Gastrocnemius medialis (tissue), 4 donors: Measurements from ENCODE around the gene ALK.

ENCODE experiments used
- POLR2A ChIP-seq, 2 donors: fragments of 450-650 bp; IDR thresholded peaks; one replicate each; pipeline ENCODE4 v1.6.1; 2017; ENCODE audit warnings: antibody characterized with exemption in 2 of 2, mild to moderate bottlenecking in 2 of 2, moderate library complexity in 2 of 2
- TF ChIP-seq, protein P1 (sequence below), 5 experiments: fragments of 450-650 bp in 3 of 5; fragments of 200-600 bp in 2 of 5; sonication (generic) in 2 of 5; IDR thresholded peaks in 4 of 5; conservative IDR thresholded peaks in 1 of 5; 1 replicate in 4 of 5; 2 replicates in 1 of 5; pipeline ENCODE4 v1.5.1; 2016 to 2019; ENCODE audit warnings: antibody characterized with exemption in 5 of 5, mild to moderate bottlenecking in 3 of 5, moderate library complexity in 3 of 5

DNA sequence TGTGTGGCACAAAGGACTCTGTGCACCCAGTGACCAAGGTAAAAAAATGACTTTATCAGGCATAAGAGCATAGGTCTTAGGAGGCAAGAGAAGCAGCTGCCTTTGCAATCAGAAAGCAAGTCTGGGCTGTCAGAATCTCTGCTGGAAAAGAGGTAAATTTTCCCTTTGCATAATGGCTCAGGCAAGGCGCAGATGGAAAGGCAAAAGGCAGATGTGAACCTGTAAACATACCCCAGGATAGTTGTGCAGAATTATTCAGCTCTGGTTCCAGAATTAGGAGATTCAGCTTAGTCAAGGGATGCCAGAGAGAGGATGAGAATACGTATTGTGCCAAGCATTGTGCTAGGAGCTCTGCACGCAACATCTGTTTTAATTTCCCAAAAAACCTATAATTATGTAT, 547.5 kb downstream of the ALK start:
- TF ChIP-seq POLR2A (IDR thresholded peaks at IDR 0.05), result no peak
- TF ChIP-seq, protein P1, sequence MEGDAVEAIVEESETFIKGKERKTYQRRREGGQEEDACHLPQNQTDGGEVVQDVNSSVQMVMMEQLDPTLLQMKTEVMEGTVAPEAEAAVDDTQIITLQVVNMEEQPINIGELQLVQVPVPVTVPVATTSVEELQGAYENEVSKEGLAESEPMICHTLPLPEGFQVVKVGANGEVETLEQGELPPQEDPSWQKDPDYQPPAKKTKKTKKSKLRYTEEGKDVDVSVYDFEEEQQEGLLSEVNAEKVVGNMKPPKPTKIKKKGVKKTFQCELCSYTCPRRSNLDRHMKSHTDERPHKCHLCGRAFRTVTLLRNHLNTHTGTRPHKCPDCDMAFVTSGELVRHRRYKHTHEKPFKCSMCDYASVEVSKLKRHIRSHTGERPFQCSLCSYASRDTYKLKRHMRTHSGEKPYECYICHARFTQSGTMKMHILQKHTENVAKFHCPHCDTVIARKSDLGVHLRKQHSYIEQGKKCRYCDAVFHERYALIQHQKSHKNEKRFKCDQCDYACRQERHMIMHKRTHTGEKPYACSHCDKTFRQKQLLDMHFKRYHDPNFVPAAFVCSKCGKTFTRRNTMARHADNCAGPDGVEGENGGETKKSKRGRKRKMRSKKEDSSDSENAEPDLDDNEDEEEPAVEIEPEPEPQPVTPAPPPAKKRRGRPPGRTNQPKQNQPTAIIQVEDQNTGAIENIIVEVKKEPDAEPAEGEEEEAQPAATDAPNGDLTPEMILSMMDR (IDR thresholded peaks at IDR 0.05 in 4 of 5, conservative IDR thresholded peaks at IDR 0.05 in 1 of 5), result no peak
